ENCODE data around the gene PXDN. TPM values are rescaled to one million over a fixed set of nuclear protein-coding genes. Genes with fewer than 3 reads are reported as not detected.

The PXDN gene
- total and polyA plus RNA-seq, 9 of the 15 experiments (the other 6 are each of a cell fraction or from before 2014, with no cell fraction given) = 0.49 TPM; not detected in 8

- H3K27me3 ChIP-seq (ENCODE audit: control insufficient read depth in 2 of 2, insufficient read depth in 2 of 2, low read length in 2 of 2) = peaks cover 4 to 64% of the 10 kb centered on the region in 2 experiments; a peak in 4 of 5 replicates
- 3% methylated on average over 15 of the region's 15 CpGs for WGBS (ENCODE audit: insufficient coverage, low coverage, missing lambda C conversion rate)
- POLR2A ChIA-PET = interaction anchor here (0.6 kb wide), 1 partner anchor 17 kb away, joined by 3 read pairs; no protein-coding TSS in a partner anchor
- no peaks in the 10 kb centered on the region for H3K4me1 ChIP-seq (replicated peaks in 1 of 2; ENCODE audit: control insufficient read depth in 2 of 2, insufficient read depth in 2 of 2, low read length in 2 of 2)
- no peak overlapping the region for H3K27ac ChIP-seq (ENCODE audit: extremely low read depth, low read depth, low read length)
- ATAC-seq (no peak), DNase-seq (ENCODE audit: extremely low read depth in 1 of 4, low spot score in 3 of 4) (no peak), FAIRE-seq (no peak)
- H3K9me3 ChIP-seq (replicated peaks; ENCODE audit: control insufficient read depth, insufficient read depth, low read depth, low read length) = no peaks in the 10 kb centered on the region
- no peaks in the 10 kb centered on the region for H3K9me1 ChIP-seq (ENCODE audit: control insufficient read depth, insufficient read depth, low read length)
- H3K9ac ChIP-seq (ENCODE audit: insufficient read depth in 1 of 2, low read depth in 2 of 2, low read length in 2 of 2) = no peak overlapping the region
- in situ Hi-C loops (cut with MboI) = no loop called here
- H4K20me1 ChIP-seq (replicated peaks; ENCODE audit: control insufficient read depth, insufficient read depth, low read length) = no peaks in the 10 kb centered on the region
- no TSS peak for BruUV-seq (replicated peaks)
- H2AFZ ChIP-seq (ENCODE audit: low read depth, low read length) = no peak overlapping the region
- H3K79me2 ChIP-seq (ENCODE audit: control insufficient read depth, insufficient read depth, low read length) = no peaks in the 10 kb centered on the region
- H3K4me3 ChIP-seq = no peak overlapping the region
- no peaks in the 10 kb centered on the region for H3K36me3 ChIP-seq (ENCODE audit: control insufficient read depth, insufficient read depth, low read length)
- no peak overlapping the region for H3K4me2 ChIP-seq (ENCODE audit: insufficient read depth, low read length)
- intact Hi-C loops (cut with micrococcal nuclease) = no loop called here
- CTCF ChIA-PET (ENCODE audit: low intra/inter-chr PET ratio) = no interaction called here
- TF ChIP-seq GMEB1 (CRISPR knock-in tag; IDR thresholded peaks at IDR 0.05) = no peak
- no peak for TF ChIP-seq TCF7 (IDR thresholded peaks at IDR 0.05; ENCODE audit: borderline replicate concordance)
- no peak for TF ChIP-seq ADNP (tag; IDR thresholded peaks at IDR 0.05)
- TF ChIP-seq ETS2 (tag; IDR thresholded peaks at IDR 0.05; ENCODE audit: borderline replicate concordance, poor library complexity, severe bottlenecking) = no peak
- no peak for TF ChIP-seq MITF (IDR thresholded peaks at IDR 0.05)
- no peak for TF ChIP-seq MYBL2 (IDR thresholded peaks at IDR 0.05; ENCODE audit: low read depth)
- TF ChIP-seq MYBL2 (CRISPR knock-in tag; IDR thresholded peaks at IDR 0.05; ENCODE audit: borderline replicate concordance) = no peak
- TF ChIP-seq FOXM1 (IDR thresholded peaks at IDR 0.05; ENCODE audit: low read depth) = no peak
- TF ChIP-seq FOXM1 (CRISPR knock-in tag; IDR thresholded peaks at IDR 0.05; ENCODE audit: low read depth) = no peak
- no peak for TF ChIP-seq PBX2 (CRISPR knock-in tag; IDR thresholded peaks at IDR 0.05; ENCODE audit: low read depth)
- no peak for TF ChIP-seq PBX2 (tag; conservative IDR thresholded peaks at IDR 0.05; ENCODE audit: low read depth)
Observed at GRCh38 chr2:1642066-1642861, 102.1 kb downstream of the PXDN start.

All from K562 (cell line).